COLO668 (cell line): ENCODE results near the gene MCF2L2.

Experiments
- DNase-seq: peaks from one replicate; lab custom pipeline; 2025; ENCODE audit not compliant: unreplicated experiment; lab: John Stamatoyannopoulos, UW

The MCF2L2 gene

DNA sequence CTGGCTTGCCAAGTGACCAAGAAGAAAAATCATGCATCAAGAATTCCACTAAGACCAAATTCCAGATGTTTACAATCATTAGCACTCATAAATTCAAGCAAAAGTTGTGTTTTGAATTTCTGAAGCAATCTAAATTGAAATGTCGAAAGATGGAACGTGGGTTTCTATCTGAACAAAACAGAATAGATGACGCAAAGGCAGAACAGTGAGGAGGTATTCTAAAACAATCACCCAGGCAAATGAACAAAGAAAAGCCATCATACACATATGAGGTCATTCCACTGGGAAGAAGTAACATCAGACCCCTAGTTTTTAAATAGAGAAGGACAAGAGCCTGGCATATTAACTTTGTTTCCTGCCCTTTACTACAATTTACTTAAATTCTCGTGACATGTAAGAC is 58.0 kb downstream of the MCF2L2 start:
- no peak for DNase-seq

DNA sequence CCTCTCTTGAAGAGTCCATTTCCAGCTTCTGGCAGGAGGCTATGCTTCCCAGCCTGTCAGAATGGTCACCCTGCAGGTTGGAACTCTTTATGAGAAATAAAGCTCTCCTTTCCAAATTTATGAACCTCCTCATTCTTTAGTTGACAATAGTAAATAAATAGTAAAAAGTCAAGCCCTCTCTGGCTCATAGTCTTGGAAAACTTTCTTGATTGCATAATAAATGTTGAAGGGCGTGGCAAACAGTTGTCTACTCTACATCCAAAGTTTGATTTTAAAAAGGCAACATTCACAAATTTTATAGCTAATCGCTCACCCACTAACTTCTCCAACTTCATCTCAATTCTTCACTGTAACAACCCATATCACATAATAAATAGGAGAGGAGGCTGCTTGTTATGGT is 58.8 kb downstream of the MCF2L2 start:
- DNase-seq = no peak

DNA sequence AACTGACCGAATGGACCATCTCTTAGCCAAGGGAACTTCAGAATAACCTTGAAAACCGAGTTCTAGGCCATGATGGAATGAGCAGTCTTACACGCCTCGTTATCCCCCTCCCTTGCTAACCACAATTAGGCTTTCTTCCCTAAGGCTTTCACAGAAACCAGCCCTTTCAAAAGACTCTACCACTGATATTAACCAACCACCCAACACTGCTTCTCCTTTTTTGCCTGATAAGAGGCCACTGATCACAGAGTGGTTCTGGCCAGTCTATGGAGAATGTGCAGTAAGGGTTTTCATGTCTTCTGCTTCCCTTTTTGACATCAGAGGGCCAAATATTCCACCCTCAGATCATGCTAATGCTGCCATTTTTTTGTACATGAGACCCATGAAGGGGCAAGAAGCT is 59.3 kb downstream of the MCF2L2 start:
- DNase-seq = no peak

DNA sequence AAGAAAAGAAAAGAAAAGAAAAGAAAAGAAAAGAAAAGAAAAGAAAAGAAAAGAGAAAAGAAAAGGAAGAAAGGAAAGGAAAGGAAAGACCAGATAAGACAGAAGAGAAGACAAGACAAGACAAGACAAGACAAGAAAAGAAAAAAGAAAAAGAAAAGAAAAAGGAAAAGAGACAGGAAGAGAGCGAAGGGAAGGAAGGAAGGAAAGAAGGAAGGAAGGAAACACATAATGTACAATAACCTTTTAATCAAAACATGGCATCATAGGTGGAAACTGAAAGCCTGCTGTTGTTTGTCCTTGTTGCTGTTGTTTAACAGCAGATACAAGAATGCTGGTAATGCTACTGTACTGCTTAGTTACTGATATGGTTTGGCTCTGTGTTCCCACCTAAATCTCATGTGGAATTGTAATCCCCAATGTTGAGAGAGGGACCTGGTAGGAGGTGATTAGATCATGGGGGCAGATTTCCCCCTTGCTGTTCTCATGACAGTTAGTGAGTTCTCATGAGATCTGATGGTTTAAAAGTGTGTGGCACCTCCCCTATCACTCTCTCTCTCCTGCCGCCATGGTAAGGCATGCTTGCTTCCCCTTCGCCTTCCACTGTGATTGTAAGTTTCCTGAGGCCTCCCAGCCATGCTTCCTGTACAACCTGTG is 67.3 kb downstream of the MCF2L2 start:
- no peak for DNase-seq

DNA sequence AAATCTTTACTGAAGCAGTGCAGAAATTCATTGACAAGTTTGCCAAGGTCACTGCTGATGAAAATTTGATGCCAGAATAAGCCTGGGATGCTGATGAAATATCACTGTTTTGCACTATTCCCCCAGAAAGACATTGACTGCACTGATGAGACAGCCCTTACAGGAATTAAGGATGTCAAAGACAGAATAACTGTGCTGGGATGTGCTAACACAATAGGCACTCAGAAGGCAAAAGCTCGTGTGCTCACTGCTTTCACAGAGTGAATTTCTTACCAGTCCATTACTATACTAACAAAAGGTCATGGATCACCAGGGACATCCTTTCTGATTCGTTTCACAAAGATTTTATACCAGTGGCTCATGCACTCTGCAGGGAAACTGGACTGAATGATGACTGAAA is 69.4 kb downstream of the MCF2L2 start:
- DNase-seq = no peak

DNA sequence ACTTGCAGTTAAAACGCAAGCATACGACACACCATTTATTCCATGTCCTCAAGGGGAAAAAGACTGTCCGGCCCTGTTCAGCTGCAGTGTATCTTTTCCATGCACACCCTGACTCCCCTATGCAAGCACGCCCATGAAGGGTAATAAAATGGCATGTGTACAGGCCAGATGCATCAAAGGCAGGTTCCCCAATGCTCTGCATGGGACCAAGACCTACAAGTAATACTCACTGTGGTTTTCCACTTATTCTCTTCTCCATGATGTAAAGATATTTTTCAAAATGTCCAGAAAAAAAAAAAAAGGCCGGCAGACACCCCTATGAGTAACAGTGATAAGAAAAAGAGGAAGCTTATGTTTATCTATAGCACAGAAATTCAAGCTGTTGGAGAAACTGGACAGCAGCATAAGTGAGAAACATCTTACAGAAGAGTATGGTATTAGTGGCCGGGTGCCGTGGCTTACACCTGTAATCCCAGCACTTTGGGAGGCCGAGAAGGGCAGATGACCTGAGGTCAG is 70.8 kb downstream of the MCF2L2 start:
- DNase-seq = no peak

DNA sequence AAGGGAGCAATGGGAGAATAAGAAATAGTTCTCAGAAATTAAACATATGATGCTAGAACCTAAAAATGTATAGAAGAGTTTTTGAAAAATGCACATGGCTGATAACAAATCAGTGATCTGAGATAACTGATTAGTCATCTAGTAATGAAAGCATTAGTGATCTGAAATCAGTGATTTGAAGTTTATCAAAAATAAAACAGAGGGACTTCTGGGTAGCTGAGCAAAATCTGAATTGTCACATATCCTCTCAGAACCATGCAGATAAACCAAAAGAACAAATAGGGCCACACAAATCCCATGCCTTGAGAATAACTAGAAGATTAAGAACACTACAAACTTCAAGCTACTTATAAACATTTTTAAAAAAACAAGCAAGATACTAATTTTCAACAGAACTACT is 71.5 kb downstream of the MCF2L2 start:
- DNase-seq = no peak

DNA sequence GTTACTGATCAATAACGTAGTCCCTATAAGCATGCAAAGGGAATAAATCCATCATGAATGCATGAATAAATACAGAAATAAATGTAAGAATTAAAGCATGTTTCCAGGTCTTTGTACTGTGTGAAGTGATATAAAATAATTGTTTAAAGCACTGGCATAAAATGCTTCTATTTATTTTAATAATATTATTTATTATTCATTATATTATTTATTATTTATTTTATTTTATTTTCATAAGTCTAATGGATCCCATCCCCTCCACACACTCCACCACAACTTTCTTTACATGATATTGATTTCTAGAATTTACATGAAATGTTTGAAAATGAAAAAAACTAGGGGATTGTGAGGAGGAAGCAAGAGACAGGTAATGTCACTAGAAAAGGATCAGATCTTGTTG is 73.5 kb downstream of the MCF2L2 start:
- DNase-seq = no peak

DNA sequence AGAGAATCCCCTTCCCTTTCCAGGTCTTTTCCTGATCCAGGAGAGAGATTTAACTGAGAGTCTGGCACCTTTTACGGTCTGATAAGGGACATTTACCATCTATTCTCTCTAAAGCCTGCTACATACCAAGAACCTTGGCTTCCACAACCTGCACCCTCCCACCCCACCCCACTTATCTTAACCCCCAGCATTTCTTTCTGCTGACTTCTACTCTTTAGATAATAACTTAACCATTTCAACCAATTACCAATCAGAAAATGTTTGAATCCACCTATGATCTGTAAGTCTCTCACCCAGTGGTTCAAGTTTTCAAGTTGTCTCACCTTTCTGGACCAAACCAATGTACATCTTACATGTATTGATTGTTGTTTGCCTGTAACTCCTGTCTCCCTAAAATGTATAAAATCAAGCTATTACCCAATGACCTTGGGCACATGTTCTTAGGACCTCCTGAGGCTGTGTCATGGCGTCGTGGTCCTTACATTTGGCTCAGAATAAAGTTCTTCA is 74.0 kb downstream of the MCF2L2 start:
- DNase-seq = no peak

DNA sequence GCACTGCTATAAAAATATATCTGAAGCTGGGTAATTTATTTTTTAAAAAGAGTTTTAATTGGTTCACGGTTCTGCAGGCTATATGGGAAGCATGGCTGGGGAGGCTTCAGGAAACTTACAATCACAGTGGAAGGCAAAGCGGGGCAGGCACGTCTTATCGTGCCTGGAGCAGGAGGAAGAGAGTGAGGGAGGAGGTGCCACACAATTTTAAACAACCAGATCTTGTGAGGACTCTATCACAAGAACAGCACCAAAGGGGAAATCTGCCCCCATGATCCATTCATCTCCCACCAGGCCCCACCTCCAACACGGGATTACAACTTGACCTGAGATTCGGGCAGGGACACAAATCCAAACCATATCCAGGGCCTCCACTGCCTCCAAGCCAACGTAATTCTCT is 75.0 kb downstream of the MCF2L2 start:
- DNase-seq = no peak

DNA sequence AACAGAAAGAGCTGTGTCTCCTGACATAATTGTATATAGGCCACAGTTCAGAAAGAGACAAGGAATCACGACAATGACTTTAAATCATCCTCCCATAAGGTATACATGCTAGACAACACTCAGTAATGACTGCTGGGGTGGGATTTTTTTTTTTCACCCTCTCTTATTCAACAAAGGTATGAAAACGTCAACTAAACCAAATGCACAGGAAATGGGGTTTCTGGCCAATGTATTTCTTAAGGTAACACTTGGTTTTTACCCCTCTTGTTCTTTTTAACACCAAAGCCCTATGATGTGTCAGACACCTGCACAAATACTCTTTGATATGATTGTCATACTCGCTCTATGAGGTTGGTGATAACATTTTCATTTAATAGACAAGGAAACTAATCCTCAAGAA is 78.3 kb downstream of the MCF2L2 start:
- DNase-seq = no peak

DNA sequence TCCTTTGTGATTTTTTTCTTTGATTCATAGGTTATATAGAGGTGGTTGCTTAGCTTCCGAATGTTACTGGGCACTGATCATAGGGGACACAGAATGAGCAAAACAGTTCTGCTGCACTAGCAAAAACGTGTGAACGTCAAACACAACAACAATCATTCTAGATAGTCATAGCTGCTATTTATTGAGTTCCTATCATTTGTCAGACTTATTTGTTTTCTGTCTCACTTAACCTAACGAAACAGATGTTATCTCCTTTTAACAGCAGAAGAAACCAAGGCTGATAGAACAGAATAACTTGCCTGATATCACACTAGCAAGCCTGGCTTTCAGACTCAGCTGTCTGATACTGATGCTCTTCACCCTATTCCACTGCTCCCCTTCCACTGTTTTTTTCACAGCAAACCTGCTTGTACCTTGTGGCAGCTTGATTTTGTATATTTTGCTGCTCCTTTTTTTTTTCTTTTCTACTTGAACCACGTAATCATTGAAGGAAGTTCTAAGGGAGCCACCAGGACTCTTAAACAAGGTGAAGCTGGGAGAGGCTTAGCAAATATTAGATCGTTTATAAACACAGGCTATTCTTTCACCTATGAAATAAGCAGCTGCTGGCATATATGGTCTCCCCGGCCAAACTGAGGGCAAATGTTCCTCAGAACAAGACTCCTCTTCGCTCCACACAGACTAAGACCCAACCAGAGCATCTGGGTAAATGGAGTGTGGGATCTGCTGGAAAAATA is 78.8 kb downstream of the MCF2L2 start:
- DNase-seq = no peak

DNA sequence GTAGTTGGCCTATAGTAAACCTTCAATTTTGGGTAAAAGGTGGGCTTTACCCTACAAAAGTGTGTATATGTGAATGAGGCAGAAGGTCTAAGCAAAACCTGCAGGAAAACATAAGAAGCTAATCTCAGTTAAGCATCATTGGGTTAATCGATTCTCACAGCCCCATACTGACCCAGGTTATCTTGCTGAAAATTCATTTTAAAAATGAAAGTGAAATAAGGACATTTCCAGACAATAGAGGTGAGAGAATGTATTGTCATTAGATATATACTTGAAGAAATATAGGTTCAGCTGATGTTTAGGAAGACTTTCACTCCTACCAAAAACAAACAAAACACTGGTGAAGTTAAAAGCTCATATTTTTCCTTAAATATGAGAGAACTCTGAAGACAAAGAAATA is 85.6 kb downstream of the MCF2L2 start:
- no peak for DNase-seq

DNA sequence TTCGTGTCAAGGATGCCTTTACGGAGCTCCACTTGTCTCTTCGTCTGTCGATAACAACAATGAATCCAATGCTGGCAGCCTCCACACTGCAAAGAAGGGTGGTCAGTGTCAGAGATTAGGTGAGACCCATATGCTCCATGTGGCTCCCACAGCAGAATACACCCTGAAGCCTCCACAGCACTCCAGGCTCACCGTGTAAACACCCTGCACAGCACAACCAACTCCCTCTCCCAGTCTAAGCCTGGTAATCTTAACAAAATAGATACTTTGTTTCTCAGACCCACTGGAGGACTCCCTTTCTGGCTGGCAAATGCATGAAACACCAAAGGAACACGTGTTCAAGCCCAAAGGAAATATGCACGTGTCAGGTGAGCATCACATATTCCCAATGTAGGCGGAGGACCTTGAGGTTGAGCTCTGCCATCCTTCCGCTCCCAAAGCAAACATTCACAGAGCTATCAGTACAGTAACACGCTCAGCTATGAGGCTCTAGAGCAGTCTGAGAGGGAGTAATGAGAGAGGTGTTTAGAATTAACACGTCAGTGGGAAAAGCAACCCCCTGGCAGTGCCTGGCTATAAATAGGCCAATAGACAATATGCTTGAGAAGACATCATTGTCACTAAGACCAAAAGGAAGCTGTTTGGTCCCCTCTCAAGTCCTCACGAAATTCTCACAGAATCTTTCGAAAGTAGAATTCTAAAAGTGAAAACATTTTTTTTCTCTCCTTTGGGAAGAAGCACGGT is 86.7 kb downstream of the MCF2L2 start:
- no peak for DNase-seq

DNA sequence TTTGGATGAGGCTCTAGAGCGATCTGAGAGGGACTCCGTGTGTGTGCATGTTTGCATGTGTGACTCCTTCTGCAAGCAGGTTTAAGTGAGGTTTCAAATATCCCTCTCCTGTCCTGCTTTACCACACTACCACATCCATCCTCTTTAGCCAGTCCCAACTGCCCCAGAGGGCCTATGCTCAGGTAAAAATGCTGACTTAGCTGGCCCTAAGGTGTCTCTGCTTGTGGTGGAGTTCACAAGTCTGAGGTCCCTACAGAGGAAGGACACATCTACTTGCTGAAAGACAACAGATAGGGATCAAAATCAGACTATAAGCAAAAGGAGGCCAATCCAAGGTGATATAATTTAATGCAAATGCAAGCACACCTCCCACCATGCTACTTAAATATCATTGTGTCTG is 88.2 kb downstream of the MCF2L2 start:
- DNase-seq = no peak

DNA sequence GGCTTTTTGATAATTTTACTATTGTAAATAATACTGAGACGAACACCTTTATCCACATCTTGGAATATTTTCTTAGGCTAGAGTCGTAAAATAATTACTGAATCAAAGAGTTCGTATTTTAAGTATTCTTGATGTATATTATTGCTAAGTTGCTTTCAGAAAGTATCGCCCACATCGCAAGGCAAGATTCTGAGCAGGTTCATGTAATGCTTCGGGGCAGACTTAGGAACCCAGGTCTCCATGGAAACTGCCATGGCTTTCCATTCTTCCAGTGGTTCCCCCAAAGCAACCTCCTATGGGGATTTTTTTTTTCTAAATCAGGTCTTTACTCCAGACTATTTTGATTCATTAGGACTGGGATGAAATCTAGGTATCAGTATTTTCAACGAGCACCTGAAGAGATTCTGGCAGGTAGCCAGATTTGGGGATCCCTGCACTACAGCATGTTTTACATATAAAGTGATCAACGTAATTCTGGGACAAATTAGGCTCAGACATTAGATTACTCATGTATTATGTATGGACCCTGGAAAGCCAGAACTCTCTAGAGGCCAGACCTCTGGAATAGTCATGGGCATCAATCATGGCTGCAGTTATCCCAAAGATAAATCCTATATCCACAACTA is 88.8 kb downstream of the MCF2L2 start:
- DNase-seq = no peak

DNA sequence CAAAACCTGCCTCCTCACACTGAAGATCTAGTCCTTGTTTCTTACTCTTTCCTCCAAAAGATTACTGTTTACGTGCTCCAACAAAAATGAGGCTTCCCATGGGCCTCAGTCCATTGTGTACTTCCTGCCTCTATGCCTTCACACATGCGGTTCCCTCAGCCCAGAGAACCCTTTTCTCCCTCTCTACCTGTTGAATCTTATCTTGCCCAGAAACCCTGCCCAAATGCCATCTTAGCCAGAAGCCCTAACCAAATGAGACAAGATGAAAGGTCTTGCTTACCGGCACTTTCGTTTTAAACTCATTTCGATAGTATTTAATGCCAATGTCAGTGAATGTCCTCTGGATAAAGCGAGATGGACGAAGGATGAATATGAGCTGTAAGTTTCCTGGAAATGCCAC is 89.9 kb downstream of the MCF2L2 start:
- DNase-seq = no peak

DNA sequence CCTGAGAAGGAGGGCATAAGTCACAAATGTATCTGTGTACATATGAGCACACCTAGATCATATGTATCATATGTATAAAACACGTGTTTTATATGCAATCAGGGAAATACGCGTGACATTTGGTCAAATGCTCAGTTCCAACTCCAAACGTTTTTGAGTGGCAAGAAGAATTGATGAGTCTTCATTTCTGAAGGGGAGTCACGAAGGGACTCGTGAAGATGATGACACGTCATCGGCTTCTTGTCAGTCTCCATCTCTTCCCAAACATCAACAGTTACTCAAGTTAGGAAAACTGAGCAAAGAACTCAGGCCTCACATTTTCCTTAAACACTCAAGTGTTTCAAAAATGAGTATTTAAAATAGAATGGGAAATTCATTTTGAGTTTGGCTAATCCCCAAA is 95.9 kb downstream of the MCF2L2 start:
- no peak for DNase-seq

DNA sequence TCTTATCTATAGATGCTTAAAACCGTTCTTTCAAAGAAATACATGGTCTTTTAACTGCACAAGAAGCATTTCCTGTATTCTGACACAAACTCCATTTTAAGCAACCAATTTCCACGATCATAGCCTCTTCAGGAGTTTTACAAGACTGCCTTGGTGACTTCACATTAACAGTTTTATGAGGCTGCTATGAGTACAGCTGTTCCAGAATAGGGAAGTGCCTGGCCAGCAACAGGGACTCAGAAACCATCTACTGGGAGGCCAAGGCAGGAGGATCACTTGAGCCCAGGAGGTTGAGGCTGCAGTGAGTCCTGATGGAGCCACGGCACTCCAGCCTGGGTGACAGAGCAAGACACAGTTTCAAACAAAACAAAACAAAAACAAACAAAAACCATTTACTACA is 96.9 kb downstream of the MCF2L2 start:
- no peak for DNase-seq

DNA sequence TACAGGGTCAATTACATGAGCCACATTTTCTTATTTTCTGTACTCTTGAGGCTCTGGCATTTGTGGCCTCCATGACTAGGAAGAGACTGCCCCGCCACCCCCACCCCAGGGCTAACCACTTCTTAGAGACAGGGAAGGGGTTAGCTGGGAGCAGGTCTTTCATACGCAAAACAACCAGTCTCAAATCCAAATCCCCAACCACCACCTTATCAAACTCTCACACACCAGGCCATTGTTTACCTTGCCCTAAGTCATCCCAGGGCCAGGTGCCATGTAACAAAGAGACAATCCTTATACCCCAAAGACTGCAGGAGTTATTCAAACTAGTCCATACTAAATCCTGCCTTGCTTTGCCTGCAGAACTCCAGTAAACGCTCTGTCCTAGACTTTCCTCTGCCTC is 97.5 kb downstream of the MCF2L2 start:
- no peak for DNase-seq

DNA sequence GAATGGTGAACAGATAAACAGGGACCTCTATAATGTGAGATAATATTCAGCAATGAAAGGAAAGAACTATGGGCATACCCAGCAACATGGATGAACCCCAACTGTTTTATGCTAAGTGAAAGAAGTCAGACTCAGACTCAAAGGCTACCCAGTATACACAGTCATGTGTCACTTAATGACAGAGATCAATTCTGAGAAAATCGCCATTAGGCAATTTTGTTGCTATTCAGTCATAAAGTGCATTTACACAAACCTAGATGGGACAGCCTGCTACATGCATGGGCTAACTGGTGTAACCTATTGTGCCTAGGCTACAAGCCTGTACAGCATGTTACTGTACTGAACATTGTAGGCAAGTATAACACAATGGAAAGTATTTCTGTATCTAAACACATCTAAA is 98.9 kb downstream of the MCF2L2 start:
- DNase-seq = no peak
